Midbrain (tissue), 1 donor: ENCODE results near the gene FXYD3.
A peak's percentile ranks its signal among the peaks of the same experiment; 100 is the strongest.
"Not testable (repeated sequence)": the region's sequence is repeated elsewhere in the genome, so short reads cannot be mapped to it uniquely, and the experiment has no call there.

Source experiments
- DNase-seq: peaks from one replicate; lab custom pipeline; 2025; lab: John Stamatoyannopoulos, UW

The FXYD3 gene

GRCh38 chr19:35142606-35143230 lies 27.1 kb downstream of the FXYD3 start:
- peak; percentile 58 for DNase-seq

DNA sequence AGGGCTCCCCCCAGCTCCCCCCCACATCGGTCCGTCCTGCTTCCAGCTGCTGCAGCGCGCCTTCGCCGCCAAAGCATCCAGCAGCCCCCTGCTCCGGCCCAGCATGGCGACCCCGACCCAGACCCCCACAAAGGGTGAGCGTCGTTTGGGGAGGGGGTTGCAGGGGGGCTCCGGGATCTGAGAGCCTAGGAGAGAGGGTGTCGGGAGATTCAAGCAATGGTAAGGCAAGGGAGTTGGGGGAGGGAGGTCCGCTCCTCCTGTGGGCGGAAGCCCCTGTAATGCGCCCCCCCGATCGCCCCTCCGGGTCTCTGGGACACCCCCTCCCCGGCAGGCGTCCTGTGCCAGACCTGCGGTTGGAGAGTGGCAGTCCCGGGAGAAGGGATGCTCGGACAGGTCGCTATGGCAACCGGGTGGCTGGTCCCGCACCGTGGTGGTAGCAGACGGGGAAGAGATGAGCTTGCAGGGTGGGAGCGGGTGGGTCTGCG lies 27.6 kb downstream of the FXYD3 start, which contains the start of gene FXYD7:
TSS of gene FXYD7 (plus strand) at position 25 of the 485 bp plus-strand sequence. CDS start at position 104, 79 bp downstream.
- DNase-seq: no peak

- no peak for DNase-seq
Measured at GRCh38 chr19:35143818-35144217, 28.2 kb downstream of the FXYD3 start.

GRCh38 chr19:35144259-35144599 lies 28.6 kb downstream of the FXYD3 start:
- no peak for DNase-seq

DNA sequence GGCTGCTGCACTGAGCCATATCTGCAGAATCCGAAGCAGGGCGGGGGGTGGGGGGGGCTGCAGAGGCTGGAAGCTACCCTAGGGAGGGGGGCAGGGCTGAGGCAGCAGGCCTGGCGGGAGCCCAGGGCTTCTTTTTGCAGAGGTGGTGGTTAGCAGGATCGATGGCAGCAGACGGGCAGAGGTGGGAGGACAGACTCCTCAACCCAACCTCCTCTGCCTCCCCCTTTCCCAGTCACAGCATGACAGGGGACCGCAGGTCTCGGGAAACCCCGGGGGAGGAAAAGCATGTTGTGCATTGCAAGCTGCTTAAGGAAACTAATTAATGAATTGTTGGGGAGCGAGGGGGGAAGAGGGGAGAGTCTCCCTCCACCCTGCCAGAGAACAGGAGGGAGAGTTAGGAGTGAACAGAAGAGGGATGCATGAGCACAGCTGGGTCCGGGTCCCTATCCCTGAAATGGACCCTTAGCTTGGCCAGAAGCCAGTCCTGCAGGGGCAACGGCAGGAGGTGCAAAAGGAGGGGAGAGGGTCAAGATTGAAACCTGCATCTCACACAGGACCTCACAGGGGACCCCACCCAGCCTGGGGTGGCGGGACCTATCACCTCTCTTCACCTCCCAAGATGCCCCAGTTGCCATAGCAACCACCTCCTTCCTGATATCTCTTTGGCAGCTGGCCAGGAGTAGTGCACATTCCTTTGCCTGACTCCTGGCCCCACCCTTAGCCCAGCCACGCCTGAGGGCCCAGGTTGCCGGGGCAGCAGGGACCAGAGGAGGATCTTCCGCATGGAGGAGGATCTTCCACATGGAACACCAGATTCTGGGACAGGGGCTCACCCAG lies 29.2 kb downstream of the FXYD3 start:
- DNase-seq: no peak

DNA sequence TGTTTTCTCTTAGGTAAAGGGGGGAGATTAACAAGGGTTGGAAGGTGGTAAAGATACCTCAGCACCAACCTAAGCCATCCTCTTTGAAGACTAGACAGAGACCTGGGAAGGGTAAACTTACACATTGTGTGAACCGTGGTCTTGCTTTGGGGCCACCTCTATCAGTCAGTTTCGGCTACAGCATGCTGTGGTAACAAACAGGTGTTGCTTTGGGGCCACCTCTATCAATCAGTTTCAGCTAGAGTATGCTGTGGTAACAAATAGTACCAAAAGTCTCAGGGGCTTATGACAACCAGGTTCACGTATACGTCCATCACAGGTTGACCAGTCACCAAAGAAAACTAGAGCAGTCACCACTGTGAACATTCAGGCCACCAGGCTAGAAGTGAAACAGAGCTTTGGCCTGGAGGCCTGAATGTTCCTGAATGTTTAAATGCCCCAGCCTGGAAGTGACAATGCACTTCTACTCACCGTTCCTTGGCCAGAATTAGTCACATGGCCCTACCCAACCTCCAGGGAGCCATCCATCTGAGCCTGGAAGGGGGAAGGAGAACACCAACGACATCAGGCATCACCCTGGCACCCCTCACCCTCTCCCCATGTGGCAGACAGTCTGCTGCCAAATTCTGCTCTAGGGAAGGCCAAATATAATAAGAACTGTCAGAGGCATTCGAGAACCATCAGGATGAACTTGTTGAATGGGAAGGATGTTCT lies 31.3 kb downstream of the FXYD3 start:
- DNase-seq: no peak

DNA sequence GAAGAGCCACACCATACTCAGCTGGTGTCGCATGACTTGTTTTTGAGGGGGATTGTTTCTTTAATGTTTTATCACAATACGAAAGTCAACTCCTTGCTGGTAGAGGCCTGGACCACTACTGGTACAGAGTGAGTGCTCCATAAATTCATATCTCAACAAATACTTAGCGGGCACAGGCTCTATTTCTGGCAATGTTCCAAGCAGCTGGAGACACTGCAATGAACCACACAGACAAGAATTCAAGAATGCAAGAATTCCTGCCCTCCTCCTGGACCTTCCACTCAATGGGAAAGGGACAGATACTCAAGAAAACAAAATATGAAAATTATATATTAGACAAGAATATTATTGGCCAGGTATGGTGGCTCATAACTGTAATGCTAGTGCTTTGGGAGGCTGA lies 33.8 kb downstream of the FXYD3 start:
- no peak for DNase-seq

DNA sequence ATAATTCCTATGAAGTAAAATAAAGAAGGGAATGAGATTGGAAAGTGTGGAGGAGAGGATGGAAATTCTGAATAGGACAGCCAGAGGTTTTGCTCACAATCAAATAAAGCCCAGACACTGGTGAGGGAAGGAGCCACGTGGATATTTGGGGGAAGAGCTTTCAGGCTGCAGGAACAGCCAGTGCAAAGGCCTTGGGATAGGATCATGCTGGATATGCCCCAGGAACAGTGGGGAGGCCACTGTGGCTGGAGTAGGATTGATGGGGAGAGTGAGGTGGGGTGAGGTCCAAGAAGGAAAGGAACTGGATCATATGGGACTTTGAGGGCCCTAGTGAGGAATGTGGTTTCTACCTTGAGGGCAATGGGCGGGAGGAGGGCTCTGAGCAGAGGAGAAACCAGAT lies 34.8 kb downstream of the FXYD3 start:
- no peak for DNase-seq

GRCh38 chr19:35151273-35152065 lies 35.8 kb downstream of the FXYD3 start:
- DNase-seq: no peak

- DNase-seq: not testable (repeated sequence)
Measured at GRCh38 chr19:35153129-35153522, 37.5 kb downstream of the FXYD3 start.

DNA sequence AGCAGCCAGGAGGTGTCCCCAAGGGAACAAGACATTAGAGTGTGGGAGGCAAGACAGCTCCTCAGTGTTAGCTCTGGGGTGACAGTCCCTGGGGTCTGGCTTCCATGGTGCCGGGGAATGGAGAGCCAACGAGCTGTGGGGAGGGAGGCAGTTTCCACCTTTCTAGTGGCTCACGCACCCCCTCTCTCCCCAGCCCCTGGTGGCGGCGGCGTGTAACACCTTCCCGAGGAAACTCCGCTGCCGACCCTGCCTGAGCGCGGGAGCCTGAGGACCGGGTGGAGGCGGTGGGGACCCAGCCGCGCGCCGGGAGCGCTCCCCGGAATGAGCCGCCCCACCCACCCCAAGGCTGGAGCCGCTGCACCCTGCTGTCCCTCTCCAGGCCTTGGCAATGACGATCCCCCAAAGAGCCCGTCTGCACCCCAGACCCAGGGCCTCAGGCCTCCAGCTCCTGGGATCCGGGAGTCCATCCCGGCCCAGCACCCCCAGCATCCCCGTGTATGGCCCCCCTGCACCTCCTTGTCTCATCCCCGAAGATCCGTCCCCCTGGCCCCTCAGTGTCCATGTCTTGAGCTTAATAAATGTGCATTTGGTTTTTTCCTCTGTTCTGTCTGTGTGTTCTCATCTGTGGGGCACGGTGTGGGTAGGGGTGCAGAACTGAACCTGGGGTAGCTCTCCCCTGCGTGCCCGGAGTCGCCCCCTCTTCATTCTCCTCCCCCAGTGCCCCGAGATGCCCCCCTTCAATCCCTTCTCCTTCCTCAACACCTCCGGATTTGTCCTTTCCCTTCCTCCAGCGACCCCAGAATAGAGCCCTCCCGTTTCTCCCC lies 38.3 kb downstream of the FXYD3 start:
- DNase-seq: no peak

GRCh38 chr19:35154525-35155406 lies 39.1 kb downstream of the FXYD3 start, which contains the start of gene FXYD5:
Gene FXYD5, plus strand, starts transcription at chr19:35154735. Its CDS starts 816 bp downstream, at chr19:35155551.
- no peak for DNase-seq

DNA sequence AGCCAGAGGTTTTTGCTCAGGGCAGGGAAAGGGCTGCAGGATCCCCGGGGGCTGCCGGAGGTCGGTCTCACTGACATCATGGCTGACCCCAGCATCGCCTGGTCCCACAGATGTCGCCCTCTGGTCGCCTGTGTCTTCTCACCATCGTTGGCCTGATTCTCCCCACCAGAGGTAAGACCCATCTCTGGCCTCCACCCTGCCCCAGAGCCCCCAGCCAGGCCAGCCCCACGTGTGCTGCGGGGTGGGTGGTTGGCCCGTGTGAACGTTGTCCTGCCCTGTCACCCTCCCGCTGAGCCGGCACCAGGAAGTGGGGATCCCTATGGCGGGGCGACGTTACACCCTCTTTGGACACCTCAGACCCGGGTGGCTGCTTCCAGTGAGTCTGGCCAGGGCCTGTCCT lies 39.8 kb downstream of the FXYD3 start:
- no peak for DNase-seq

- DNase-seq: no peak
Measured at GRCh38 chr19:35155981-35156672, 40.5 kb downstream of the FXYD3 start.

GRCh38 chr19:35156673-35157014 lies 41.0 kb downstream of the FXYD3 start:
- no peak for DNase-seq

DNA sequence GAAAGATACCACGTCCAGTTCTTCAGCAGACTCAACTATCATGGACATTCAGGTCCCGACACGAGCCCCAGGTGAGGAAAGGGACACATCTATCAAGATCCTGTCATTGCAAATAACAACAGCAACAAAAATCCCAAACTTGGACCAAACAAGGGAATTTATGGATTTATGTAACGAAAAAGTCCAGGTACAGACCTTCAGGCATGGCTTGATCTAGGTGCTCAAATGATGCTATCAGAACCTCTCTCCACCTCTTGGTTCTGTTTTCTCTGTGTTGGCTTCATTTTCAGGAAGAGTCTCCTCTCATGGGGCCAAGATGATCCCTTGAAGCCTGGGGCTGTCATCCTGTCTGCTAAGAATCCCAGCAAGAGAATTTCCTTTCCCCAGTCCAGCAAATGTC lies 41.8 kb downstream of the FXYD3 start:
- no peak for DNase-seq

DNA sequence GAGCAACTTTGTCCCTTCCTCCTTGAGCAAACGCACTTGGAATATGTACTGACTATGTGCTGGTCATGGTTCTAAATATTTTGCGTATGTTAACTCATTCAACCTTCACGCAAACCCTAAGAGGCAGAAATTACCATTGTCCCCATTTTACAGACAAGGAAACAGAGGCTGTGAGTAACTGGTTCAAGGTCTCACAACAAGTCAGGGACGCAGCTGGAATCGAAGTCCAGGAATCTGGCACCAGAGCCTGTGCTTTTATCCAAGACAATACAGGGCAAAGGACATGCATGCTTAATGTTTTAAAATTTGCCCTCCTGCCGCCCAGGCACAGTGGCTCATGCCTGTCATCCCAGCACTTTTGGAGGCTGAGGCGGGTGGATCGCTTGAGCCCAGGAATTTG lies 44.0 kb downstream of the FXYD3 start:
- DNase-seq: no peak

GRCh38 chr19:35160629-35161433 lies 45.2 kb downstream of the FXYD3 start:
- DNase-seq: no peak

GRCh38 chr19:35161434-35161743 lies 45.8 kb downstream of the FXYD3 start:
- no peak for DNase-seq
